ENCODE results near the gene GIT2. TPM values are rescaled to one million over a fixed set of nuclear protein-coding genes. Genes with fewer than 3 reads are reported as not detected.

Gene GIT2
- total and polyA plus RNA-seq, 10 of the 15 experiments (the other 5 are each of a cell fraction or from before 2014, with no cell fraction given), result 9.1 to 49.9 (median 43.9) TPM

- ChIA-PET SMC1A (ENCODE audit: uncharacterized antibody, unreplicated experiment) (interaction anchor here (1.4 to 4.8 kb wide), 2 partner anchors 12 to 17 kb away, joined by 5 to 29 read pairs; no protein-coding TSS in a partner anchor), POLR2A (interaction anchor here (1.1 to 4.6 kb wide), 2 partner anchors 10 to 11 kb away, joined by 3 to 40 read pairs; no protein-coding TSS in a partner anchor), CTCF (no interaction called here), RAD21 (ENCODE audit: unreplicated experiment) (interaction anchor here (1.3 to 3.8 kb wide), 2 partner anchors 12 to 32 kb away, joined by 3 to 31 read pairs; no protein-coding TSS in a partner anchor)
- DNase-seq (ENCODE audit: low read depth, low spot score), result no peak
- Histone ChIP-seq H3K9ac (ENCODE audit: control insufficient read depth, insufficient read depth, low read length) (peak overlapping the region; percentile 95), H3K79me2 (ENCODE audit: control insufficient read depth, insufficient read depth, low read length) (peaks cover 54% of the 10 kb centered on the region), H4K20me1 (ENCODE audit: control insufficient read depth, insufficient read depth) (no peaks in the 10 kb centered on the region), H3K27me3 (replicated peaks in 1 of 2; ENCODE audit: control insufficient read depth in 2 of 2, insufficient read depth in 2 of 2, low read length in 1 of 2) (no peaks in the 10 kb centered on the region), H3K27ac (ENCODE audit: control insufficient read depth, insufficient read depth) (peak overlapping the region; percentile 99), H2AFZ (ENCODE audit: control insufficient read depth, low read depth, low read length) (no peak overlapping the region; the same call in 1 of the 2 replicates), H3K9me3 (replicated peaks; ENCODE audit: control insufficient read depth, insufficient read depth, low read length) (no peaks in the 10 kb centered on the region), H3K4me3 (peak overlapping the region; percentile 92), H3K36me3 (ENCODE audit: control insufficient read depth in 2 of 2, insufficient read depth in 2 of 2, low read length in 1 of 2) (peaks cover 0 to 5% of the 10 kb centered on the region in 2 experiments; a peak in 1 of 4 replicates), H3K4me1 (ENCODE audit: control insufficient read depth, insufficient read depth, low read length) (peaks cover 29% of the 10 kb centered on the region), H3K4me2 (ENCODE audit: control insufficient read depth, insufficient read depth) (peak overlapping the region; percentile 46)
- BruUV-seq (replicated peaks), result TSS peak; percentile 71
- in situ Hi-C loops (cut with MboI) (no loop called here), intact Hi-C loops (cut with micrococcal nuclease; ENCODE audit: unreplicated experiment) (no loop called here)
- no peak for FAIRE-seq
- peak; percentile 0; the same call in 1 of the 3 replicates for ATAC-seq
- TF ChIP-seq ASH2L (IDR thresholded peaks at IDR 0.05; ENCODE audit: borderline replicate concordance, low read depth), result no peak
- TF ChIP-seq MEF2B (IDR thresholded peaks at IDR 0.05; ENCODE audit: partially characterized antibody, poor library complexity, severe bottlenecking), result peak; percentile 48
- 2% methylated on average over 17 of the region's 17 CpGs for WGBS (ENCODE audit: insufficient coverage, insufficient replicate concordance, low lambda C conversion rate, missing lambda C conversion rate)
Measured at GRCh38 chr12:109999983-110000505, 3.9 kb upstream of the GIT2 start.

GRCh38 chr12:109999649-109999971 lies 3.4 kb upstream of the GIT2 start:
- H3K4me3 ChIP-seq, result peak overlapping the region; percentile 92
- SMC1A ChIA-PET (ENCODE audit: uncharacterized antibody, unreplicated experiment), result interaction anchor here (1.0 to 3.7 kb wide), 2 partner anchors 12 to 47 kb away, joined by 3 to 32 read pairs; no protein-coding TSS in a partner anchor
- TF ChIP-seq SIN3A (IDR thresholded peaks at IDR 0.05; ENCODE audit: low read depth, low read length) (no peak), BMI1 (IDR thresholded peaks at IDR 0.05; ENCODE audit: borderline replicate concordance) (no peak), CREB1 (IDR thresholded peaks at IDR 0.05; ENCODE audit: low read depth) (no peak), ZBTB33 (IDR thresholded peaks at IDR 0.05) (no peak), MAX (IDR thresholded peaks at IDR 0.05; ENCODE audit: low read depth, low read length) (no peak), ZNF384 (IDR thresholded peaks at IDR 0.05; ENCODE audit: borderline replicate concordance, low read depth, low read length) (no peak), TBL1XR1 (IDR thresholded peaks at IDR 0.05; ENCODE audit: low read depth, low read length) (no peak), RUNX3 (IDR thresholded peaks at IDR 0.05; ENCODE audit: low read length) (no peak), ZNF24 (IDR thresholded peaks at IDR 0.05) (no peak), SRF (IDR thresholded peaks at IDR 0.05; ENCODE audit: low read depth in 2 of 2, low read length in 2 of 2) (no peak), HSF1 (IDR thresholded peaks at IDR 0.05; ENCODE audit: low read depth, low read length) (no peak), DPF2 (IDR thresholded peaks at IDR 0.05) (no peak)

More at GRCh38 chr12:109999649-109999971, 3.4 kb upstream of the GIT2 start:
- no peak for FAIRE-seq
- WGBS (ENCODE audit: insufficient coverage, insufficient replicate concordance, low lambda C conversion rate, missing lambda C conversion rate), result 1% methylated on average over 24 of the region's 27 CpGs
- no TSS peak for BruUV-seq (replicated peaks)
- RAD21 ChIA-PET (ENCODE audit: unreplicated experiment), result interaction anchor here (0.7 to 3.8 kb wide), 4 partner anchors 12 to 431 kb away, joined by 3 to 31 read pairs (median 3); no protein-coding TSS in a partner anchor
- ATAC-seq, result no peak
- no peaks in the 10 kb centered on the region for H3K9me3 ChIP-seq (replicated peaks; ENCODE audit: control insufficient read depth, insufficient read depth, low read length)
- peak overlapping the region; percentile 95 for H3K9ac ChIP-seq (ENCODE audit: control insufficient read depth, insufficient read depth, low read length)
- no peaks in the 10 kb centered on the region for H3K27me3 ChIP-seq (replicated peaks in 1 of 2; ENCODE audit: control insufficient read depth in 2 of 2, insufficient read depth in 2 of 2, low read length in 1 of 2)
- H3K4me1 ChIP-seq (ENCODE audit: control insufficient read depth, insufficient read depth, low read length), result peaks cover 27% of the 10 kb centered on the region
- in situ Hi-C loops (cut with MboI), result no loop called here
- POLR2A ChIA-PET, result interaction anchor here (0.6 to 4.6 kb wide), 7 partner anchors 9 to 1480 kb away, joined by 3 to 40 read pairs (median 4); no protein-coding TSS in a partner anchor
- H3K79me2 ChIP-seq (ENCODE audit: control insufficient read depth, insufficient read depth, low read length), result peaks cover 58% of the 10 kb centered on the region
- peaks cover 0 to 5% of the 10 kb centered on the region in 2 experiments; a peak in 1 of 4 replicates for H3K36me3 ChIP-seq (ENCODE audit: control insufficient read depth in 2 of 2, insufficient read depth in 2 of 2, low read length in 1 of 2)
- H4K20me1 ChIP-seq (ENCODE audit: control insufficient read depth, insufficient read depth), result no peaks in the 10 kb centered on the region
- no peak overlapping the region for H2AFZ ChIP-seq (ENCODE audit: control insufficient read depth, low read depth, low read length)
- intact Hi-C loops (cut with micrococcal nuclease; ENCODE audit: unreplicated experiment), result no loop called here
- H3K4me2 ChIP-seq (ENCODE audit: control insufficient read depth, insufficient read depth), result peak overlapping the region; percentile 46
- CTCF ChIA-PET, result interaction anchor here (1.6 kb wide), 1 partner anchor 12 kb away, joined by 8 read pairs; no protein-coding TSS in a partner anchor
- DNase-seq (ENCODE audit: low read depth, low spot score), result no peak
- peak overlapping the region; percentile 99 for H3K27ac ChIP-seq (ENCODE audit: control insufficient read depth, insufficient read depth)
